ENCODE results near the gene NSD2.
"Not testable (repeated sequence)": the region's sequence is repeated elsewhere in the genome, so short reads cannot be mapped to it uniquely, and the experiment has no call there.

The NSD2 gene

GRCh38 chr4:1991596-1992434 lies 120.6 kb downstream of the NSD2 start:
- H3K9ac ChIP-seq (ENCODE audit: low read length): no peak overlapping the region
- no peak overlapping the region for H3K4me3 ChIP-seq (ENCODE audit: insufficient read depth, low read length, poor library complexity, severe bottlenecking)
- no peak overlapping the region for H2AFZ ChIP-seq (ENCODE audit: low read depth, low read length, severe bottlenecking)

GRCh38 chr4:1992468-1993168 lies 121.4 kb downstream of the NSD2 start:
- Histone ChIP-seq H3K9me2 (replicated peaks; ENCODE audit: insufficient read depth, low read length) (no peaks in the 10 kb centered on the region), H2AFZ (ENCODE audit: low read depth, low read length, severe bottlenecking) (no peak overlapping the region), H3K4me3 (ENCODE audit: insufficient read depth, low read length, poor library complexity, severe bottlenecking) (no peak overlapping the region), H3K4me2 (ENCODE audit: low read depth, low read length, poor library complexity, severe bottlenecking) (no peak overlapping the region), H3K27ac (ENCODE audit: low read depth, low read length) (no peak overlapping the region), H3K9me3 (ENCODE audit: insufficient read depth, low read length) (peaks cover 2% of the 10 kb centered on the region; the same call in 1 of the 2 replicates), H3K79me2 (ENCODE audit: insufficient read depth, low read length) (peaks cover 62% of the 10 kb centered on the region), H3K36me3 (ENCODE audit: low read length) (peaks cover 7% of the 10 kb centered on the region), H3F3A (ENCODE audit: insufficient read depth) (no peaks in the 10 kb centered on the region), H3K9ac (ENCODE audit: low read length) (no peak overlapping the region), H3K27me3 (ENCODE audit: low read length) (no peaks in the 10 kb centered on the region), H4K20me1 (ENCODE audit: low read depth, low read length) (no peaks in the 10 kb centered on the region; the same call in 1 of the 2 replicates)
- TF ChIP-seq CTCF (IDR thresholded peaks at IDR 0.05; ENCODE audit: insufficient read depth, low read length, poor library complexity, severe bottlenecking) (no peak), EZH2phosphoT487 (conservative IDR thresholded peaks at IDR 0.05; ENCODE audit: low read length) (no peak)

More at GRCh38 chr4:1991596-1992434, 120.6 kb downstream of the NSD2 start:
- no peaks in the 10 kb centered on the region for H3K36me3 ChIP-seq (ENCODE audit: low read length)
- no peaks in the 10 kb centered on the region for H3K27me3 ChIP-seq (ENCODE audit: low read length)
- H3K79me2 ChIP-seq (ENCODE audit: insufficient read depth, low read length): peaks cover 54% of the 10 kb centered on the region
- no peak overlapping the region for H3K27ac ChIP-seq (ENCODE audit: low read depth, low read length)
- no peaks in the 10 kb centered on the region for H3F3A ChIP-seq (ENCODE audit: insufficient read depth)
- H3K9me3 ChIP-seq (ENCODE audit: insufficient read depth, low read length): no peaks in the 10 kb centered on the region
- TF ChIP-seq CTCF (IDR thresholded peaks at IDR 0.05; ENCODE audit: insufficient read depth, low read length, poor library complexity, severe bottlenecking) (no peak), EZH2phosphoT487 (conservative IDR thresholded peaks at IDR 0.05; ENCODE audit: low read length) (no peak)
- no peaks in the 10 kb centered on the region for H3K9me2 ChIP-seq (replicated peaks; ENCODE audit: insufficient read depth, low read length)
- no peak overlapping the region for H3K4me2 ChIP-seq (ENCODE audit: low read depth, low read length, poor library complexity, severe bottlenecking)
- no peaks in the 10 kb centered on the region; the same call in 1 of the 2 replicates for H4K20me1 ChIP-seq (ENCODE audit: low read depth, low read length)

- Histone ChIP-seq H3K4me2 (ENCODE audit: low read depth, low read length, poor library complexity, severe bottlenecking) (no peak overlapping the region), H3K27me3 (ENCODE audit: low read length) (no peaks in the 10 kb centered on the region), H3K36me3 (ENCODE audit: low read length) (peaks cover 12% of the 10 kb centered on the region), H3K9me3 (ENCODE audit: insufficient read depth, low read length) (peaks cover 5% of the 10 kb centered on the region; the same call in 1 of the 2 replicates), H3K9ac (ENCODE audit: low read length) (no peak overlapping the region), H3K27ac (ENCODE audit: low read depth, low read length) (no peak overlapping the region), H3K4me3 (ENCODE audit: insufficient read depth, low read length, poor library complexity, severe bottlenecking) (no peak overlapping the region), H3K79me2 (ENCODE audit: insufficient read depth, low read length) (peaks cover 67% of the 10 kb centered on the region), H4K20me1 (ENCODE audit: low read depth, low read length) (no peaks in the 10 kb centered on the region; the same call in 1 of the 2 replicates), H3K9me2 (replicated peaks; ENCODE audit: insufficient read depth, low read length) (no peaks in the 10 kb centered on the region), H2AFZ (ENCODE audit: low read depth, low read length, severe bottlenecking) (no peak overlapping the region), H3F3A (ENCODE audit: insufficient read depth) (no peaks in the 10 kb centered on the region)
- TF ChIP-seq CTCF (IDR thresholded peaks at IDR 0.05; ENCODE audit: insufficient read depth, low read length, poor library complexity, severe bottlenecking): no peak
- no peak for TF ChIP-seq EZH2phosphoT487 (conservative IDR thresholded peaks at IDR 0.05; ENCODE audit: low read length)
These were observed 122.0 kb downstream of the NSD2 start for GRCh38 chr4:1993169-1993516.

GRCh38 chr4:1993718-1994516 lies 122.7 kb downstream of the NSD2 start:
- Histone ChIP-seq H3K36me3 (ENCODE audit: low read length) (peaks cover 18% of the 10 kb centered on the region), H3K79me2 (ENCODE audit: insufficient read depth, low read length) (peaks cover 75% of the 10 kb centered on the region)
- not testable (repeated sequence) for H3K27me3 ChIP-seq (ENCODE audit: low read length); H3K9me3 ChIP-seq (ENCODE audit: insufficient read depth, low read length); H3F3A ChIP-seq (ENCODE audit: insufficient read depth); H3K9ac ChIP-seq (ENCODE audit: low read length); H3K4me2 ChIP-seq (ENCODE audit: low read depth, low read length, poor library complexity, severe bottlenecking); H4K20me1 ChIP-seq (ENCODE audit: low read depth, low read length); H2AFZ ChIP-seq (ENCODE audit: low read depth, low read length, severe bottlenecking); H3K9me2 ChIP-seq (replicated peaks; ENCODE audit: insufficient read depth, low read length); H3K27ac ChIP-seq (ENCODE audit: low read depth, low read length); H3K4me3 ChIP-seq (ENCODE audit: insufficient read depth, low read length, poor library complexity, severe bottlenecking)

Measured in SU-DHL-6 (cell line).